ENCODE results near the gene SLC40A1.

SLC40A1 gene

DNA sequence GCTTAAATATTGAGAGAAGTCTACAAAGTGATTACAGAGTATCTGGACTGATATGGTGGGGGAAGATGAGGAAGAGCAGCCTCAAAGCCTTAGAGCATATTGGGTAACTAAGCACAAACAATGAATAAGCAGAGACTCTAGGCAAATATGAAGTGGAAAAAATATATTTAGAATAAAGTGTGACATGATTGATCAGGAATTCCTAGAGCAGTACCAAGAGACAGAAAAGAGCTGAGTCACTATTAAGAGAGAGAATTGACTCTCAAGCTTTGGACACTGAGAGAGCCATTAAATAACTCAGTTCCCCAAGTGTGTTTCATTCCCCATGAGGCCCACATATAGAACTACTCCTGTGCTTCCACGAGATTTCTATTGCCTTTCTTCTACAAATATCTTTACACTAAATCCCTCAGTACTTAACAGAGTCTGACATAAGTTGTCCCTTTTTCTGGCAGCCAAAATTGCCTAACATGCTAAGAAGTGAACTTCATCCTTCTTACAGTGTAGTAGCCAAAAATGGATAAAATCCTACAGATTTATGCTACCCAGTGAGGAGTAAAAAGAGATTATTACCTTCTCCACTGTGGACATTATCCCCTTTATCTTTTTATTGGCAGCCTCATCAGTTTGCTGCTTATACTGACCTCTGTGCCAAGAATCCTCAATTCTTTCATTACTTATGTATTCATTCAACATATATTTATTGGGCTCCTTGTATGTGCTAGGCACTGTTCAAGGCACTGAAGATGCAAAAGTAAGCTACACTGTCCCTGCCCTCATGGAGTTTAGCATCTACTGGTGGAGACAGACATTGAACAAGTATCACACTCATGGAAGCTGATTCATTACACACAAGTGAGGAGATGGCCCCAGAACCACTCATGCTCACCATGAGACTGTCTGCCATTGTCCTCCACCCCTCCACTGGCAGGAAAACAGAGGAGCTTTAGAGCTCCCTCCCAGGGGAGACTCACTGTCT lies 45.4 kb downstream of the SLC40A1 start:
- TF ChIP-seq, protein P1, sequence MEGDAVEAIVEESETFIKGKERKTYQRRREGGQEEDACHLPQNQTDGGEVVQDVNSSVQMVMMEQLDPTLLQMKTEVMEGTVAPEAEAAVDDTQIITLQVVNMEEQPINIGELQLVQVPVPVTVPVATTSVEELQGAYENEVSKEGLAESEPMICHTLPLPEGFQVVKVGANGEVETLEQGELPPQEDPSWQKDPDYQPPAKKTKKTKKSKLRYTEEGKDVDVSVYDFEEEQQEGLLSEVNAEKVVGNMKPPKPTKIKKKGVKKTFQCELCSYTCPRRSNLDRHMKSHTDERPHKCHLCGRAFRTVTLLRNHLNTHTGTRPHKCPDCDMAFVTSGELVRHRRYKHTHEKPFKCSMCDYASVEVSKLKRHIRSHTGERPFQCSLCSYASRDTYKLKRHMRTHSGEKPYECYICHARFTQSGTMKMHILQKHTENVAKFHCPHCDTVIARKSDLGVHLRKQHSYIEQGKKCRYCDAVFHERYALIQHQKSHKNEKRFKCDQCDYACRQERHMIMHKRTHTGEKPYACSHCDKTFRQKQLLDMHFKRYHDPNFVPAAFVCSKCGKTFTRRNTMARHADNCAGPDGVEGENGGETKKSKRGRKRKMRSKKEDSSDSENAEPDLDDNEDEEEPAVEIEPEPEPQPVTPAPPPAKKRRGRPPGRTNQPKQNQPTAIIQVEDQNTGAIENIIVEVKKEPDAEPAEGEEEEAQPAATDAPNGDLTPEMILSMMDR (IDR thresholded peaks at IDR 0.05; ENCODE audit: extremely low read depth, missing control alignments), result no peak
- no peak for DNase-seq (ENCODE audit: low spot score)

DNA sequence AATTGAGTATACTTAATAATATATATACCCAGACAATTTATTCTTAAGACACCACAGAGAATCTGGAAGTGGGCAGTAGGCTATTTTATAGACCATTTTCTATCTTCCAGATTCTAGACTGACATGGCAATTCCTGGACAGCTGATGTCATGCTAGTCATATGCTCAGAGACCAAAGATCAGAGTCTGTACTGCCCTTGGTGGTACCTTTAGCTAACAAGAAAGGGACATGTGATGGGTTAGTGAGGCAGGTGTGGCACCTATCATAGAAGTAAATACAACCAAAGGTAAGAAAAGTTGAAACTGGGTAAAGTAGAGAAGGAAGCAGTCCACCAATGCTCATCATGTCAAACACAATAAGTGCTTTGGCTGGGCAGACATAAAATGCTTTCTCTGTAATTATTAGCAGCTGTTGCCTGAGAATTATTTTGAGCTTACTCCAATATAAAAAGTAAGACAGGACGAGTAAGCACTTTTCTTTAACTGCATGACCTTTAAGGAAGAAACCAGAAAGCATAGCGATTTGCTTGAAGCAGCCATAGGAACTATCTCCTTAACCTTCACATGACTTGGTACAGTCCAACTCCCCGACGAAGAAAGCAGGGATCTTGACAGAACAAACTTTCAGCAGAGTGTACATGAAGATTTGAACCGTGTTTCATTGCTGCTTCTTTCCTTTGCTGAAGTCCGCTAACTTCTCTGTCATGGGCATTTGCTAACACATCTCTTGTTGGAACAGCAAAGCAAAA lies 47.1 kb downstream of the SLC40A1 start:
- TF ChIP-seq, protein P1 (IDR thresholded peaks at IDR 0.05; ENCODE audit: extremely low read depth, missing control alignments), result no peak
- DNase-seq (ENCODE audit: low spot score), result no peak

DNA sequence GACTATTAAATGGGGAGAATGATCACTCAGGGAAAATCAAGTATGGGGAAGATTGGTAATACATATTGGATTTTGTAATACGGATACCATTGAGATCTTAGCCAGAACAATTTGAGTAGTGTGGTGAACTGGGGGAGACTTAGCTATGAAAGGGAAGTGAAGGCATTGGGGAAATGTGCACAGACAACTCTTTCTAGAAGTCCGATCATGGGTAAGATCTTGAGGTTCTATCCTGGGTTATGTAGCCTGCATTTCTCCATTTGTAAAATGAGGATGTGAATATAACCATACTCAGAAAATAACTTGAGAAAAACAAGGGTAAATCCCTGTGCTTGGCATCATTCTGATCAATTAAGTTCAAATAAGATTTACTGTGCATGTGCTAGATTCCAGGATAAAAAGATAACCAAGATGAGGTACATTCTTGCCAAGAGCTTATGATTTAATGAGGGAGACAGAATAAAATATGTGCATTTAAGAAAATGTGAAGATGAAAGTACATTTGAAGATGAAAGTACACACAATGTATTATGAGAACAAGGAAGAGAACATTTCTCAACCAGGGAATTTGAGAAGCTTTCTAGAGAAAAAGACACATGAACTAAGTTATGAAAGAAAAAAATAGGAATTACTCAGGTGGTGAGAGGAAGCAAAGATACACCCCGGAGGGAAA lies 49.5 kb downstream of the SLC40A1 start:
- no peak for DNase-seq (ENCODE audit: low spot score)
- TF ChIP-seq, protein P1 (IDR thresholded peaks at IDR 0.05; ENCODE audit: extremely low read depth, missing control alignments), result no peak

DNA sequence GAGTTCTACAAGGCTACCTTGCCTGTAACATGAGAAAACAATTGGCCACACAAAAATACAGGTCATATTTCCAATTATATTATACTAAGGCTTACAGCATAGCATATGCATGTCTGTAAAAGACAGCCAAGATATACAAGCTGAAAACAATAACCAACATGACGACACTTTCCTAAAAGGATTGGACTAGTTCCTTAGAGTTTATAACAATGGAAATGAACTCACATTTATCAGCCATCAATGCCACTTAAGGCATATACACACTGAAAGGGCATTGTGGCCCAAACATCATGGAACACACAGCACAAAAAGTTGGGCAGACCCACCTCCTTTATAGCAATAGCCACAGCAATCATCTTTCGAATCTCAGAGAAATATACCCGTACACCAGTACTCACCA lies 52.0 kb downstream of the SLC40A1 start:
- no peak for DNase-seq (ENCODE audit: low spot score)
- TF ChIP-seq, protein P1 (IDR thresholded peaks at IDR 0.05; ENCODE audit: extremely low read depth, missing control alignments), result no peak

DNA sequence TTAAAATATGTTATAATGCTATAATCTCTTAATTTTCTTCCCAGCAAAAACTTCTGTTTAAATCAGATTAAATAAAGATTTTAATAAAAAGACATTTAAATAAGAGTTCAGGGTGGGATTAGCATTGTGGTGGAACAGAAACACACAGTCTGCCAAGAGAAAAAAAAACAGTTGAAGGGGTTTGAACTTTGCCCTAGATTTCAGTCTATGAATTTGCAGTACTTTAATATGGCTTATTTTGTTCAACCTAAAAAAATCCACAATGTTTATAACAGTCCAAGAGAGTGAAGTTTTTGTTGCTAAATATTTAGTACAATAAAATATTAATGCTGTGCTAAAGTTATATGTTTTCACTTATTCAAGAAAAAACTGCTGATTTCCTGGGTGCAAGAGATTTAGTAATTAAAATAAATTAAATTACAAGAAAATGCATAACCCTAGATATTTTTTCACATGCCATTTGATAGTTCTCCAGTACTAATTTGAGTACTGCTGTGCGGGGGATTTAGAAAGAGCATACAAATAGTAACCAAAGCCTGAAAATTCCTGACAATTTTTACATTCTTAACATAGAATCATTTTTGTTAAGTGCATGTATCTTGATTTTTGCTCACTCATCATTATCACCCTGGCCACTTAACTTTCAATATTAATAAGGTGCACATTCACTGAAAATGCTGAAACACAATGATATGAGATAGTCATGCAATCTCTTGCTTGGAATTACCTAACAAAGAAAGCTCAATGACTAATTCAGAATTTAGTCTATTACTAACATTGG lies 52.6 kb downstream of the SLC40A1 start:
- no peak for DNase-seq (ENCODE audit: low spot score)
- TF ChIP-seq, protein P1 (IDR thresholded peaks at IDR 0.05; ENCODE audit: extremely low read depth, missing control alignments), result no peak

DNA sequence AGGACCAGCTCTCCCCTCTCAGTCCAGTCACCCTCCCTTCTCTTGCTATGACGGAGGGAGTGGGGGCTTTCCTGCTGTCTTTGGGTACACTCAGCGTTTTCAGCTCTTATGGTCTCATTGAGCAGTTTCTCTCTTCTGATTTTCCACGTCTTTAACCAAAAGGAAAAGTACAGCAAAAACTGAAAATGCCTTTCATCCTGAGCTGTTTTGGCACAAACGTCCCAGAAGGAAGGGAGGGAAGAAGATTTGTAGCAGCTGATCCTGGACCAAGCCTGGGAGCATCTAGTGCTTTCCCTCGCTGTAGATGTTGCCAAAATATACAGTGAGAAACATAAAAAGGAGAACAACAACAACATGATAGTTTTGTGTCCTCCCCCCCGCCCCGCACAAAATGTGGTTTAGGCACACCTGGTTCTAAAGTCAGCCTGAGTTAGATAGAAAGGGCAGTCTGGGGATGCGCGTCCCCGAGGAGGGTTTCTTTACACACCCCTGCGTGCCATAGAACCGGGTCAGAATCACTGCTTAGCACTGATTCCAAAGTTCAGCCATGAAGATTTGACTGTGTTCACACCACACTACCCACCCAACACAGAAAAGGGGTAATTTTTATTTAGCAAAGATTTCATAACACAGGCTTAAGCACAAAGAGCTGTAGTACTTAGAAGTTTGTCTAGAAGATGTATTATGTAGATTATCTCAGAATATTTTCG lies 53.4 kb downstream of the SLC40A1 start:
- no peak for DNase-seq (ENCODE audit: low spot score)
- TF ChIP-seq, protein P1 (IDR thresholded peaks at IDR 0.05; ENCODE audit: extremely low read depth, missing control alignments), result no peak

Measured in GM20000 (cell line).